Measurements from ENCODE around the gene ATP8A2. TPM values are rescaled to one million over a fixed set of nuclear protein-coding genes. Genes with fewer than 3 reads are reported as not detected.

ATP8A2 gene
- total RNA-seq, 2 experiments from 2014 or later = 1.6 to 1.7 TPM

DNA sequence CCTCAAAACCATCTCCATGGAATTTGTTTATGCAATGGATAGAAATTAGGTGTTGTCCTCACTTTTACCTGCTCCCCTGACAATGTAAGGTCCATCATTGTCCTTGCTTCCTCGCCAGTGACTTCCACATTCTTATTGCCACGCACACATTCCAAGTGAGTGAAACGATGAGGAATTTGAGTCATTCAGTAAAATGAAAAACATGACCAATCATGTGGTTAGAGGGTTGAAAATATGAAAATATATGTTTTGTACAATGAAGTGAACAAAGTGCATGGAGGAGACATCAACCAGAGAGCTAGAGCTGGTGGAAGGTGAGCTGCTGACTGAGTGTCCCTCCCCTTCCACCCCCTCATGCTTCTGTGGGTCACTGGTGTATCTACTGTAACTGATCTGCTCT is 91.7 kb downstream of the ATP8A2 start:
- Mint-ChIP-seq H3K4me3 (no peak overlapping the region), H3K27me3 (peaks cover 41% of the 10 kb centered on the region), H3K36me3 (no peaks in the 10 kb centered on the region), H3K27ac (no peak overlapping the region), H3K4me1 (no peaks in the 10 kb centered on the region), H3K9me3 (no peaks in the 10 kb centered on the region)
- no peak for DNase-seq

DNA sequence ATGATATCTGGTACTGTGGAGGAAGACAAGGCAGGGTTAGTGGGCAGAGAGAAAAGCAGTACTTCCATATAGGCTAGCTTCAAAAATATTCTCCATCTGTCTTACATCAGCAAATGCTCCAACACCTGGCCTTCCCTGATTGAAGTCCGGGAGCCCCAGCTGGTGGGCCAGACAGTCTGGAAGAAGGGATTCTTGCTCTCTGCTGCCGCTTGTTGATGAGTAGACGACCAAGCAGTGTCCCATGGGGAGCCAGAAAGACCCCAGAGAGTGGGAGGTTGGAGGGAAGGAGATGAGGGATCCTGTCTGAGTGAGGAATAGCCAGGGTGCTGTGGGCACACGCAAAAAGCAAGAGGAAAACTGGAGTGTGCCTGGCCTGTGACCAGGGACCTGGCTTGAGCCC is 95.1 kb downstream of the ATP8A2 start:
- peaks cover 70% of the 10 kb centered on the region for H3K27me3 Mint-ChIP-seq
- DNase-seq = no peak

DNA sequence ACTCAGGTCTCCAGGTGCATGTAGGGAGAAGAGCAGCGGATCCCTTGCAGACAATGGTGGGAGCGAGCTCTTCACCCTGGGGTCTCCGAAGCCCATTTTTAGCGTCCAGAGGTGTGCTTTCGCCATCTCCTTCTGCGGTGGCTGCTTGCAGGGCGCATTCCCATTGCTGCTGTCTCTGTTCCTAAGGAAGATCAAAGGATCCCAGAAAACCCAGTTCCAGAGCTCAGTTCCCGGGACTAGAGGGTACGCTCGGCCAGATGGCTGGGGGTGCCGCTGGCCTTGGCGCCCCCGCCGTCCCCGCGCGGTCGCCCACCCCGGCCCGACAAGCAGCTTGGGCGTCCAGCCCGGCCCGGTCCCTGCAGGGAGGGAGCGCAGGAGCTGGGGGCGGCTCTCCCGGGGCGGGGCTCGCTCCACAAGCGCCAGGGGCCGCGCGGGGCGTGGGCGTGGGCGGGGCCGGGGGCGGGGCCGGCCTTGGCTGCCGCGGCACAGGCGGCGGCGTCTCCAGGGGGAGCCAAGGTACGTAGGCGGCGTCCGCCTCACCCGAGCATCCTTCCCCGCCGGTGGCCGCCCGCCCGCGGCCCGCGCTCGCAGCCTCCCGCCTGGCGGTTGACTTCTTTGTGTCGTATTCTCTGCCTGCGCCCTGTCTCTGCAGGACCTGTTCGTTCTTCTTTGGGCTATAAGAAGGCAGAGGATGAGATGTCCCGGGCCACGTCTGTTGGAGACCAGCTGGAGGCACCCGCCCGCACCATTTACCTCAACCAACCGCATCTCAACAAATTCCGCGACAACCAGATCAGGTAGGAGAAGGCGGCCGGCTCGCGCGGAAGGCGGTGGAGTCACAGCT is 96.8 kb downstream of the ATP8A2 start:
- no peak overlapping the region for H3K27ac Mint-ChIP-seq
- H3K4me3 Mint-ChIP-seq = peak overlapping the region; percentile 18
- peaks cover 69% of the 10 kb centered on the region for H3K27me3 Mint-ChIP-seq
- peak; percentile 41 for DNase-seq
- H3K9me3 Mint-ChIP-seq = no peaks in the 10 kb centered on the region
- H3K36me3 Mint-ChIP-seq = no peaks in the 10 kb centered on the region
- peaks cover 2% of the 10 kb centered on the region for H3K4me1 Mint-ChIP-seq

More for the DNA sequence above, 95.1 kb downstream of the ATP8A2 start:
- Mint-ChIP-seq H3K36me3 (no peaks in the 10 kb centered on the region), H3K27ac (no peak overlapping the region), H3K4me1 (peaks cover 2% of the 10 kb centered on the region), H3K9me3 (no peaks in the 10 kb centered on the region), H3K4me3 (no peak overlapping the region)

GRCh38 chr13:25469169-25469525 is 97.4 kb downstream of the ATP8A2 start:
- H3K36me3 Mint-ChIP-seq = no peaks in the 10 kb centered on the region
- DNase-seq = no peak
- peaks cover 2% of the 10 kb centered on the region for H3K4me1 Mint-ChIP-seq
- H3K9me3 Mint-ChIP-seq = no peaks in the 10 kb centered on the region
- H3K27me3 Mint-ChIP-seq = peaks cover 68% of the 10 kb centered on the region
- no peak overlapping the region for H3K4me3 Mint-ChIP-seq
- peak overlapping the region; percentile 8 for H3K27ac Mint-ChIP-seq

- no peak overlapping the region for H3K27ac Mint-ChIP-seq
- peaks cover 47% of the 10 kb centered on the region for H3K27me3 Mint-ChIP-seq
- H3K4me1 Mint-ChIP-seq = peaks cover 2% of the 10 kb centered on the region
- no peaks in the 10 kb centered on the region for H3K9me3 Mint-ChIP-seq
- no peaks in the 10 kb centered on the region for H3K36me3 Mint-ChIP-seq
- DNase-seq = no peak
- no peak overlapping the region for H3K4me3 Mint-ChIP-seq
Measured at GRCh38 chr13:25473864-25474263, 102.1 kb downstream of the ATP8A2 start.

- no peak overlapping the region for H3K27ac Mint-ChIP-seq
- no peaks in the 10 kb centered on the region for H3K36me3 Mint-ChIP-seq
- H3K9me3 Mint-ChIP-seq = peaks cover 10% of the 10 kb centered on the region
- peaks cover 30% of the 10 kb centered on the region for H3K27me3 Mint-ChIP-seq
- no peak overlapping the region for H3K4me3 Mint-ChIP-seq
- DNase-seq = no peak
- no peaks in the 10 kb centered on the region for H3K4me1 Mint-ChIP-seq
Measured at GRCh38 chr13:25478186-25478585, 106.4 kb downstream of the ATP8A2 start.

- no peaks in the 10 kb centered on the region for H3K36me3 Mint-ChIP-seq
- no peaks in the 10 kb centered on the region for H3K9me3 Mint-ChIP-seq
- H3K4me3 Mint-ChIP-seq = no peak overlapping the region
- no peak overlapping the region for H3K27ac Mint-ChIP-seq
- no peak for DNase-seq
- H3K27me3 Mint-ChIP-seq = peaks cover 17% of the 10 kb centered on the region
- no peaks in the 10 kb centered on the region for H3K4me1 Mint-ChIP-seq
Measured at GRCh38 chr13:25489238-25489637, 117.5 kb downstream of the ATP8A2 start.

- DNase-seq = no peak
- H3K27me3 Mint-ChIP-seq = peaks cover 17% of the 10 kb centered on the region
- H3K9me3 Mint-ChIP-seq = no peaks in the 10 kb centered on the region
- H3K27ac Mint-ChIP-seq = no peak overlapping the region
- no peaks in the 10 kb centered on the region for H3K36me3 Mint-ChIP-seq
- no peaks in the 10 kb centered on the region for H3K4me1 Mint-ChIP-seq
- H3K4me3 Mint-ChIP-seq = no peak overlapping the region
Measured at GRCh38 chr13:25490236-25490635, 118.5 kb downstream of the ATP8A2 start.

DNA sequence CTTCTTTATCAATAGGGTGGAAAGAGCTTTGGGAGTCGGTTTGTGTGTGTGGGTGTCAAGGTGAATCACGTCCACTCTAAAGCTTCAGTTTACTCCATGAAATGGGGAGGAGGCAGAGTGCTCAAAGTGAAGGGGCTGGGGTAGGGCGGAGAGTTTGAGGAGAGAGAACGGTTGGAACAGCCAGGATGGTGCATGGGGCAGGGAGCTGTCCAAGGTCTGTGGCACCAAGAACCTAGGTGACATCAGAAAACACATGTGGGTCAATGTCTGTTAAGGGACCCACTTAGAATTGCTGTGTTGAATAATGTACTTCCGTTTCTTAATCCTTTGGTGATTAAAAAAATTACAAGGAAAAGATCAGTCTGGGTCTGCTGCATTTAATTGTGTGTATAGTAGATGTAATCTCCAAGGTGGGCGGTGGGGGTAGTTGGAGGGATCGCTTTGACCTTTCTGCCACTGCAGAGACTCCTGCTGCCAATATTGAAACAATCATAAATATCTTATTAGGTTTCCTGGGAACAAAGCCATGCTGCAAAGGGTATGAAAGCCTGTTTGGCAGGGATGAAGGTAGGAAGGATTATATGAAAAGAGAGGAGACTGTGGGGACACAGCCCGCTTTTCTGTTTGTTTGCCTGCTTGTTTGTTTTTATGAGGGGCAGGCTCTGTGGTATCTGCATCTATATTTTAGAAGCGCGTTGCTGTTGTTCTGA is 122.3 kb downstream of the ATP8A2 start:
- no peak overlapping the region for H3K4me3 Mint-ChIP-seq
- no peaks in the 10 kb centered on the region for H3K9me3 Mint-ChIP-seq
- DNase-seq = no peak
- peaks cover 17% of the 10 kb centered on the region for H3K27me3 Mint-ChIP-seq
- H3K36me3 Mint-ChIP-seq = no peaks in the 10 kb centered on the region
- H3K4me1 Mint-ChIP-seq = no peaks in the 10 kb centered on the region
- H3K27ac Mint-ChIP-seq = no peak overlapping the region

DNA sequence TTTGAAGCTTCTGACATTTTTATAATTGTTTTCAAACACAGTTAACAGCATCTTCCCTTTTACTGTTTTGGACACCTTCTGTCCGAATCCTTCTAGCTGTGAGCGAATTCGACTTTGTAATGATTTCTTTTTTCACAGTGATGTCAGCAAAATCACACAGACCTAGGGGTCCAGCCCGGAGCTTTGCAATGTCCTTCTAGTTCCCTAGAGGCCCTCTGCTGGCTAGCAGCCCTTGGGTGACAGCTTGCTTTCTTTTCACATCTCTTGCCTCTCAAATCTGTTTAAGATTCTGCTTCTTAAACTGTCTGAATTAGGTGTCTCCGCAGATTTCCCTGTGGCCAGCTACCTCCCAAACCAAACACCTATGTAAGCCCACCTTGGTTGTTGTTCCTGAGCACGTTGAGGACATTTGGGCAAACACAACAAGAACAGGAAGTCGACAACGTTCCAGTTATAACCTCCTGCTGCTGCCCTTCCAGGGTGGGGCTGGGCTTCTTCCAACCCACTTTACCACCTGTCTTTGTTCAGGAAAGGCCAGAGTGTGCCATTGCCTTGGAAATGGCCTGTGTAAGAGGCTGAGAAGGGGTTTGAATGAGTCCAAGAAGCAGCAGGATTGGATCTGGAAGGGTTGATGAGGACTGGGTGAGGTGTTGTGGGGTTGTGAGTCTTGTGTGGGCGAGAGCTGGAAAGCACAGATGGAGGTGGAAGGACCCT is 123.1 kb downstream of the ATP8A2 start:
- Mint-ChIP-seq H3K4me3 (no peak overlapping the region), H3K4me1 (no peaks in the 10 kb centered on the region), H3K27ac (no peak overlapping the region), H3K36me3 (no peaks in the 10 kb centered on the region), H3K27me3 (peaks cover 13% of the 10 kb centered on the region), H3K9me3 (no peaks in the 10 kb centered on the region)
- DNase-seq = no peak

- H3K9me3 Mint-ChIP-seq = no peaks in the 10 kb centered on the region
- no peaks in the 10 kb centered on the region for H3K4me1 Mint-ChIP-seq
- H3K27me3 Mint-ChIP-seq = peaks cover 8% of the 10 kb centered on the region
- no peaks in the 10 kb centered on the region for H3K36me3 Mint-ChIP-seq
- H3K27ac Mint-ChIP-seq = no peak overlapping the region
- DNase-seq = no peak
- H3K4me3 Mint-ChIP-seq = no peak overlapping the region
Measured at GRCh38 chr13:25501231-25501630, 129.5 kb downstream of the ATP8A2 start.

DNA sequence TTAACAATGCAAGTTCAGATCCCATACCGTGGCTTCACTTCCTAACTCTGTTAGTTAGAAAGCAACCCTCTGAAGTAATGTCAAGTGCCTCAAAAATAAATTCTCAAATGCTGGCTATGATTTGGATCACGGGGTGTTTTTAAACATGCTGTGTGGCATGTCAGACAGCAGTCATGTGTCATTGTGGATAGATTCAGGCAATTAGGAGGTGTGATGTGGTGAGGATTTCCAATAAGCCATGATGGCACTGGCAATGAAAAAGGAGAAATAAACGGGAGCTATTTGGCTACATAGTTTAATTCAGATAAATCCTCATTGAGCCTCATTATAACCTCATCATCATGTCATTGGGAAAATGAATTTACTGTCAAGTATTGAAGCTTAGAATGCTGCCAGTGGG is 130.3 kb downstream of the ATP8A2 start:
- H3K36me3 Mint-ChIP-seq = no peaks in the 10 kb centered on the region
- DNase-seq = no peak
- no peak overlapping the region for H3K4me3 Mint-ChIP-seq
- no peaks in the 10 kb centered on the region for H3K4me1 Mint-ChIP-seq
- H3K27me3 Mint-ChIP-seq = peaks cover 7% of the 10 kb centered on the region
- no peaks in the 10 kb centered on the region for H3K9me3 Mint-ChIP-seq
- no peak overlapping the region for H3K27ac Mint-ChIP-seq

GRCh38 chr13:25502551-25502950 is 130.8 kb downstream of the ATP8A2 start:
- no peak overlapping the region for H3K4me3 Mint-ChIP-seq
- H3K4me1 Mint-ChIP-seq = no peaks in the 10 kb centered on the region
- no peaks in the 10 kb centered on the region for H3K9me3 Mint-ChIP-seq
- H3K27ac Mint-ChIP-seq = no peak overlapping the region
- no peaks in the 10 kb centered on the region for H3K36me3 Mint-ChIP-seq
- peaks cover 7% of the 10 kb centered on the region for H3K27me3 Mint-ChIP-seq
- DNase-seq = no peak

DNA sequence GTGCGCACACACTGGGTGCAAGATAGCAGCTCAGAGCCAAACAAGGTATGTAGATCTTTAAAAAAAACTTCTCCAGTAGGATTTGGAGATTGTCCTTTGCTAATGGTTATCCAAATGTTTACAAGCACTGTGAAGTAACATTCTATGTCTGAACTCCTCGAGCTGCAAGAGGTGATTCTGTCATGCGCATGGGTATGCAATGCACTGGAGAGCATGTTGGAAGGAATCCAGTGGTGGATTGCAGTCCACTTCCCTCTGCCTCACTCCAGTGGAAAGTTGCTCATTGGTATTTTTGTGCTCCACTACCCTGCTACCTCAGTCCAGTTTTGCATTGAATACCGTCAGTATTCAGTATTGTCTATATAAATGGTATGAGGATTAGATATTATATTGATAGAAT is 132.1 kb downstream of the ATP8A2 start:
- H3K9me3 Mint-ChIP-seq = no peaks in the 10 kb centered on the region
- H3K4me1 Mint-ChIP-seq = no peaks in the 10 kb centered on the region
- DNase-seq = no peak
- H3K4me3 Mint-ChIP-seq = no peak overlapping the region
- peaks cover 12% of the 10 kb centered on the region for H3K27me3 Mint-ChIP-seq
- no peaks in the 10 kb centered on the region for H3K36me3 Mint-ChIP-seq
- no peak overlapping the region for H3K27ac Mint-ChIP-seq

DNA sequence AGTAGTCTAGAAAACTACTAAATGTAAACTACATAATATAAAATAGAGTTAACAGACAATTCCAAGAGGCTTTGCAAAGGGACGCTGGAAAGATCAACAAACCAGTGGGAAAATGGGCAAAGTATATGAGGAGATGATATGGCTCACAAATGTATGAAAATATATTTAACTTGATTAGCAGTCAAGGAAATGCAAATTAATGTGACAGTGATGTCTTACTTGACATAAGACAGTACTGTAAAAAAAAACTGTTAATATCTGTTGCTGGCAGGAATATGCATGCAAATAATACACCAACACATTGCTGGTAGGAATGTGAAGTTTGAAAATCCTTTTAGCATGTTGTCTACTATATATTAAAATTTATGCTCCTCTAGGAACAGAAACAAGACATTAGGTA is 136.1 kb downstream of the ATP8A2 start:
- peaks cover 12% of the 10 kb centered on the region for H3K9me3 Mint-ChIP-seq
- no peak for DNase-seq
- H3K4me3 Mint-ChIP-seq = no peak overlapping the region
- H3K4me1 Mint-ChIP-seq = no peaks in the 10 kb centered on the region
- H3K36me3 Mint-ChIP-seq = no peaks in the 10 kb centered on the region
- H3K27me3 Mint-ChIP-seq = peaks cover 12% of the 10 kb centered on the region
- no peak overlapping the region for H3K27ac Mint-ChIP-seq

Measured in activated naive CD8-positive, alpha-beta T cell treated with anti-CD3 and anti-CD28 coated beads for 36 hours (primary cell).